Nephron progenitor cell (in vitro differentiated cells): ENCODE measurements around the gene SETD3.

Experiments used
- DNase-seq: peaks from one replicate; pipeline ENCODE4 v3.0.0; 2021
- H3K27ac Mint-ChIP-seq: 2 replicates; pipeline ENCODE4 v1.8.0; 2021; ENCODE audit warnings: mild to moderate bottlenecking, moderate library complexity, mixed read lengths
- H3K27me3 Mint-ChIP-seq: 2 replicates; pipeline ENCODE4 v1.8.0; 2021; ENCODE audit warnings: mild to moderate bottlenecking, low read depth, mixed read lengths; ENCODE audit not compliant: poor library complexity
- H3K36me3 Mint-ChIP-seq: 2 replicates; pipeline ENCODE4 v1.8.0; 2021; ENCODE audit warnings: low read depth, mixed read lengths
- H3K4me1 Mint-ChIP-seq: 2 replicates; pipeline ENCODE4 v1.8.0; 2021; ENCODE audit warnings: mixed read lengths
- H3K4me3 Mint-ChIP-seq: 2 replicates; pipeline ENCODE4 v1.8.0; 2021; ENCODE audit warnings: mild to moderate bottlenecking, moderate library complexity, mixed read lengths
- H3K9me3 Mint-ChIP-seq: 2 replicates; pipeline ENCODE4 v1.8.0; 2021; ENCODE audit warnings: mild to moderate bottlenecking, moderate library complexity, mixed read lengths
- CTCF ChIP-seq: fragments of 200-600 bp; sonication (generic); IDR thresholded peaks from 2 replicates; pipeline ENCODE4 v1.5.0; 2021; ENCODE audit warnings: antibody characterized with exemption

The SETD3 gene

GRCh38 chr14:99463974-99464373 lies 16.7 kb downstream of the SETD3 start:
- no peak for TF ChIP-seq CTCF
- H3K36me3 Mint-ChIP-seq, result peaks cover 16% of the 10 kb centered on the region
- peaks cover 21% of the 10 kb centered on the region for H3K4me1 Mint-ChIP-seq
- H3K27me3 Mint-ChIP-seq, result no peaks in the 10 kb centered on the region
- H3K27ac Mint-ChIP-seq, result peak overlapping the region; percentile 40
- no peaks in the 10 kb centered on the region for H3K9me3 Mint-ChIP-seq
- no peak for DNase-seq
- H3K4me3 Mint-ChIP-seq, result no peak overlapping the region

- no peaks in the 10 kb centered on the region for H3K9me3 Mint-ChIP-seq
- DNase-seq, result no peak
- H3K4me3 Mint-ChIP-seq, result no peak overlapping the region
- no peak for TF ChIP-seq CTCF
- peaks cover 6% of the 10 kb centered on the region for H3K4me1 Mint-ChIP-seq
- no peaks in the 10 kb centered on the region for H3K27me3 Mint-ChIP-seq
- H3K36me3 Mint-ChIP-seq, result peaks cover 24% of the 10 kb centered on the region
- no peak overlapping the region for H3K27ac Mint-ChIP-seq
Observed at GRCh38 chr14:99462210-99462609, 18.4 kb downstream of the SETD3 start.

- Mint-ChIP-seq H3K27me3 (no peaks in the 10 kb centered on the region), H3K4me3 (no peak overlapping the region), H3K9me3 (no peaks in the 10 kb centered on the region), H3K27ac (no peak overlapping the region), H3K36me3 (peaks cover 30% of the 10 kb centered on the region), H3K4me1 (peaks cover 6% of the 10 kb centered on the region)
- TF ChIP-seq CTCF, result no peak
- DNase-seq, result no peak
Observed at GRCh38 chr14:99461411-99462085, 19.1 kb downstream of the SETD3 start.

- H3K4me3 Mint-ChIP-seq, result no peak overlapping the region
- DNase-seq, result no peak
Observed at GRCh38 chr14:99460793-99461192, 19.9 kb downstream of the SETD3 start.

GRCh38 chr14:99459481-99460100 lies 21.1 kb downstream of the SETD3 start:
- H3K36me3 Mint-ChIP-seq, result peaks cover 38% of the 10 kb centered on the region
- H3K27me3 Mint-ChIP-seq, result no peaks in the 10 kb centered on the region
- no peak for TF ChIP-seq CTCF
- no peak for DNase-seq
- H3K9me3 Mint-ChIP-seq, result no peaks in the 10 kb centered on the region
- no peak overlapping the region for H3K4me3 Mint-ChIP-seq
- H3K27ac Mint-ChIP-seq, result peak overlapping the region; percentile 53
- H3K4me1 Mint-ChIP-seq, result peaks cover 6% of the 10 kb centered on the region

More at GRCh38 chr14:99460793-99461192, 19.9 kb downstream of the SETD3 start:
- Mint-ChIP-seq H3K9me3 (no peaks in the 10 kb centered on the region), H3K27ac (peak overlapping the region; percentile 3), H3K36me3 (peaks cover 32% of the 10 kb centered on the region), H3K27me3 (no peaks in the 10 kb centered on the region), H3K4me1 (peaks cover 6% of the 10 kb centered on the region)
- no peak for TF ChIP-seq CTCF

GRCh38 chr14:99454246-99454645 lies 26.4 kb downstream of the SETD3 start:
- DNase-seq, result no peak
- peaks cover 10% of the 10 kb centered on the region for H3K4me1 Mint-ChIP-seq
- no peaks in the 10 kb centered on the region for H3K9me3 Mint-ChIP-seq
- TF ChIP-seq CTCF, result no peak
- H3K4me3 Mint-ChIP-seq, result no peak overlapping the region
- H3K27ac Mint-ChIP-seq, result no peak overlapping the region
- H3K36me3 Mint-ChIP-seq, result peaks cover 38% of the 10 kb centered on the region
- H3K27me3 Mint-ChIP-seq, result no peaks in the 10 kb centered on the region
